K562 (cell line): ENCODE measurements around the gene APC2. TPM values are rescaled to one million over a fixed set of nuclear protein-coding genes. Genes with fewer than 3 reads are reported as not detected.

Source experiments
- ADNP ChIP-seq: fragments of 200-800 bp; sonication (Bioruptor generic); IDR thresholded peaks from 2 replicates; pipeline ENCODE4 v1.6.1; 2016; ENCODE audit warnings: missing genetic modification characterization, missing compliant biosample characterization
- BRCA1 ChIP-seq, 2 experiments: fragments of 450-650 bp in 1 of 2; sonication (generic) in 1 of 2; formaldehyde crosslinking in 1 of 2; IDR thresholded peaks; 2 replicates each; pipeline versions ENCODE4 v1.5.0 to v1.6.1; 2017 to 2020; ENCODE audit warnings: mild to moderate bottlenecking in 1 of 2, missing genetic modification reagents in 1 of 2
- COPS2 ChIP-seq: fragments of 450-650 bp; conservative IDR thresholded peaks from 2 replicates; pipeline ENCODE4 v1.6.1; 2016; ENCODE audit warnings: mild to moderate bottlenecking, moderate library complexity
- CREM ChIP-seq: IDR thresholded peaks from 2 replicates; pipeline ENCODE4 v1.6.1; 2014; ENCODE audit warnings: antibody characterized with exemption, low read depth
- FOXK1 ChIP-seq: sonication (generic); formaldehyde crosslinking; IDR thresholded peaks from 2 replicates; pipeline ENCODE4 v1.8.0; 2022; ENCODE audit warnings: missing genetic modification reagents, mild to moderate bottlenecking, borderline replicate concordance
- HDGF ChIP-seq: fragments of 450-650 bp; IDR thresholded peaks from 2 replicates; pipeline ENCODE4 v1.6.1; 2016
- HNRNPUL1 ChIP-seq: fragments of 200-400 bp; formaldehyde crosslinking; IDR thresholded peaks from 2 replicates; pipeline ENCODE4 v1.6.1; 2017; ENCODE audit warnings: low read length
- IFI16 ChIP-seq: fragments of 250-450 bp; sonication (Bioruptor Pico); IDR thresholded peaks from 2 replicates; pipeline ENCODE4 v2.1.2; 2022; ENCODE audit warnings: mild to moderate bottlenecking, inconsistent platforms
- NCOA4 ChIP-seq: fragments of 450-650 bp; IDR thresholded peaks from 2 replicates; pipeline ENCODE4 v1.6.1; 2018; ENCODE audit warnings: mild to moderate bottlenecking; ENCODE audit not compliant: partially characterized antibody
- PHF21A ChIP-seq: fragments of 450-650 bp; IDR thresholded peaks from 2 replicates; pipeline ENCODE4 v1.6.1; 2017; ENCODE audit warnings: low read depth, borderline replicate concordance
- RBM17 ChIP-seq: fragments of 200-400 bp; formaldehyde crosslinking; IDR thresholded peaks from 2 replicates; pipeline ENCODE4 v1.6.1; 2017; ENCODE audit warnings: low read depth, mild to moderate bottlenecking, low read length, borderline replicate concordance
- TAF7 ChIP-seq: fragments of 450-650 bp; IDR thresholded peaks from 2 replicates; pipeline ENCODE4 v1.6.1; 2016; ENCODE audit warnings: missing genetic modification characterization, missing compliant biosample characterization
- TEAD4 ChIP-seq, 2 experiments: sonication (generic) in 1 of 2; formaldehyde crosslinking in 1 of 2; IDR thresholded peaks; 2 replicates each; pipeline versions ENCODE4 v1.6.1 to v1.8.0; 2012 to 2022; ENCODE audit warnings: borderline replicate concordance in 1 of 2, inconsistent platforms in 1 of 2, low read length in 1 of 2, mild to moderate bottlenecking in 1 of 2, missing genetic modification reagents in 1 of 2
- U2AF1 ChIP-seq: fragments of 200-400 bp; formaldehyde crosslinking; optimal IDR thresholded peaks from 2 replicates; pipeline ENCODE3; 2017; ENCODE audit warnings: mild to moderate bottlenecking, low read depth, low read length, moderate library complexity
- ZNF134 ChIP-seq: fragments of 250-450 bp; sonication (Bioruptor Pico); conservative IDR thresholded peaks from 2 replicates; pipeline ENCODE4 v1.4.0; 2020
- ZNF354B ChIP-seq: fragments of 250-450 bp; sonication (Bioruptor Pico); IDR thresholded peaks from 2 replicates; pipeline ENCODE4 v1.4.0; 2020
- ZNF431 ChIP-seq: sonication (generic); formaldehyde crosslinking; IDR thresholded peaks from 2 replicates; pipeline ENCODE4 v1.8.0; 2022; ENCODE audit warnings: mild to moderate bottlenecking, missing genetic modification reagents
- ZNF518B ChIP-seq: fragments of 250-450 bp; sonication (Bioruptor Pico); IDR thresholded peaks from 2 replicates; pipeline ENCODE4 v1.5.0; 2021; ENCODE audit warnings: mild to moderate bottlenecking, moderate library complexity
- ZNF609 ChIP-seq: sonication (generic); formaldehyde crosslinking; IDR thresholded peaks from 2 replicates; pipeline ENCODE4 v1.8.1; 2023; ENCODE audit warnings: missing genetic modification reagents, mild to moderate bottlenecking, borderline replicate concordance
- ZNF778 ChIP-seq: fragments of 450-650 bp; formaldehyde crosslinking; IDR thresholded peaks from 2 replicates; pipeline ENCODE4 v1.4.0; 2020; ENCODE audit warnings: mild to moderate bottlenecking, moderate library complexity
- ZNF79 ChIP-seq: fragments of 250-450 bp; sonication (Bioruptor Pico); IDR thresholded peaks from 2 replicates; pipeline ENCODE4 v1.4.0; 2020; ENCODE audit warnings: low read depth, mild to moderate bottlenecking, moderate library complexity
- ZZZ3 ChIP-seq: fragments of 450-650 bp; IDR thresholded peaks from 2 replicates; pipeline ENCODE4 v1.6.1; 2016; ENCODE audit warnings: antibody characterized with exemption, mild to moderate bottlenecking, moderate library complexity
- polyA plus RNA-seq, 8 experiments: library from polyadenylated mRNA; depleted of rRNA in 4 of 8; stranded (reverse) in 5 of 8; unstranded in 3 of 8; fragments of >200 nt; fragmentation: Nextera tagmentation in 2 of 8; fragmentation: Illumina TruSeq in 1 of 8; extraction: Ambion mirVana in 2 of 8; extraction: Trizol in 1 of 8; gene quantifications; 2 replicates each; pipeline versions ENCODE4 v1.2.1 to v1.2.3, GENCODE V29; 2011 to 2014; ENCODE audit warnings: inconsistent platforms in 1 of 8, missing spikeins in 1 of 8
- total RNA-seq, 7 experiments: library from RNA; depleted of rRNA in 6 of 7; stranded (reverse); fragments of >200 nt in 6 of 7; fragmentation: Illumina TruSeq in 2 of 7; extraction: Trizol in 2 of 7; gene quantifications; 2 replicates each; pipeline versions ENCODE4 v1.2.1 to v1.2.3, GENCODE V29; 2011 to 2021; ENCODE audit warnings: low replicate concordance in 1 of 7

The APC2 gene
- total and polyA plus RNA-seq, 9 of the 15 experiments (the other 6 are each of a cell fraction or from before 2014, with no cell fraction given), result 0.01 to 0.40 (median 0.05) TPM; not detected in 3

- TF ChIP-seq PHF21A (no peak), ZNF134 (CRISPR knock-in tag) (no peak), ZNF431 (no peak), HNRNPUL1 (no peak), FOXK1 (CRISPR knock-in tag) (no peak), ZNF79 (no peak), COPS2 (no peak), TEAD4 (IDR thresholded peaks at IDR 0.05; ENCODE audit: low read length) (no peak), TEAD4 (CRISPR knock-in tag; IDR thresholded peaks at IDR 0.05; ENCODE audit: borderline replicate concordance) (no peak), IFI16 (CRISPR knock-in tag) (no peak), ZNF354B (CRISPR knock-in tag) (no peak), TAF7 (peak; percentile 58; the same call in 1 of the 2 replicates), ZNF609 (CRISPR knock-in tag) (no peak), CREM (peak; percentile 84), ADNP (peak; percentile 99), ZNF518B (CRISPR knock-in tag) (no peak), U2AF1 (no peak), NCOA4 (no peak), HDGF (no peak), BRCA1 (IDR thresholded peaks at IDR 0.05) (no peak), BRCA1 (CRISPR knock-in tag; IDR thresholded peaks at IDR 0.05) (no peak), ZZZ3 (no peak), ZNF778 (no peak), RBM17 (no peak)
Observed at GRCh38 chr19:1478934-1479707, 29.2 kb downstream of the APC2 start, which contains the start of gene C19orf25 (continued).
